T-cell (primary cell): ENCODE measurements around the gene EHF. TPM values are rescaled to one million over a fixed set of nuclear protein-coding genes. Genes with fewer than 3 reads are reported as not detected.

Source experiments
- ATAC-seq, 4 experiments: fragments of 200-7000 bp in 3 of 4; fragments of 150-1000 bp in 1 of 4; cut with Tn5 transposase; replicated peaks in 1 of 4; 1 replicate in 3 of 4; 2 replicates in 1 of 4; pipeline ENCODE4 v1.10.0; 2021; ENCODE audit warnings: moderate library complexity in 3 of 4, mild to moderate bottlenecking in 2 of 4, moderate number of reproducible peaks in 1 of 4
- CTCF ChIA-PET, 2 donors: fragments of 300-600 bp; sonication (Branson Sonifier 250); formaldehyde crosslinking; loops; one replicate each; lab custom pipeline; 2022; ENCODE audit warnings: antibody characterized with exemption in 2 of 2; lab: Charles Lee
- POLR2A ChIA-PET, 2 donors: fragments of 300-600 bp; sonication (Branson Sonifier 250); formaldehyde crosslinking; loops; one replicate each; lab custom pipeline; 2022; ENCODE audit warnings: antibody characterized with exemption in 2 of 2; lab: Charles Lee
- DNase-seq, 35 experiments: peaks; one replicate each; pipeline versions ENCODE4 v3.0.0 to v3.0.0-alpha.2; 2013 to 2023
- H3K27ac ChIP-seq: one replicate; pipeline ENCODE4 v1.5.1; 2013; ENCODE audit warnings: low read length
- H3K27me3 ChIP-seq, 2 experiments: replicated peaks in 1 of 2; 1 replicate in 1 of 2; 2 replicates in 1 of 2; pipeline versions ENCODE4 v1.6.1 to v1.7.0; 2013; ENCODE audit warnings: low read length in 1 of 2, mixed read lengths in 1 of 2; ENCODE audit not compliant: control insufficient read depth in 2 of 2, insufficient read depth in 2 of 2; ENCODE audit errors: extremely low read depth in 1 of 2
- H3K36me3 ChIP-seq, 2 donors: 1 replicate in 1 of 2; 2 replicates in 1 of 2; pipeline versions ENCODE4 v1.6.1 to v1.7.0; 2013; ENCODE audit warnings: low read length in 1 of 2; ENCODE audit not compliant: control insufficient read depth in 2 of 2, insufficient read depth in 1 of 2; ENCODE audit errors: extremely low read depth in 1 of 2
- H3K4me1 ChIP-seq, 2 experiments: 1 replicate in 1 of 2; 2 replicates in 1 of 2; pipeline versions ENCODE4 v1.6.1 to v1.7.0; 2013; ENCODE audit warnings: low read length in 2 of 2, mixed read lengths in 1 of 2; ENCODE audit not compliant: insufficient read depth in 2 of 2, control insufficient read depth in 1 of 2; ENCODE audit errors: extremely low read depth in 1 of 2
- H3K4me3 ChIP-seq, 2 donors: 1 replicate in 1 of 2; 2 replicates in 1 of 2; pipeline versions ENCODE4 v1.5.1 to v1.7.0; 2013; ENCODE audit warnings: mild to moderate bottlenecking in 2 of 2, low read length in 1 of 2, moderate library complexity in 1 of 2; ENCODE audit not compliant: control insufficient read depth in 1 of 2; ENCODE audit errors: extremely low read depth in 1 of 2
- H3K9me3 ChIP-seq: 2 replicates; pipeline ENCODE4 v1.7.0; 2013
- H3K27ac Mint-ChIP-seq, 2 donors: one replicate each; pipeline ENCODE4 v1.8.0; 2020 to 2021; ENCODE audit warnings: mild to moderate bottlenecking in 2 of 2, mixed read lengths in 2 of 2
- H3K27me3 Mint-ChIP-seq, 2 donors: one replicate each; pipeline ENCODE4 v1.8.0; 2021 to 2022; ENCODE audit warnings: mixed read lengths in 2 of 2
- H3K36me3 Mint-ChIP-seq: one replicate; pipeline ENCODE4 v1.8.0; 2021; ENCODE audit warnings: mixed read lengths
- H3K4me1 Mint-ChIP-seq, 3 donors: one replicate each; pipeline ENCODE4 v1.8.0; 2020 to 2022; ENCODE audit warnings: mixed read lengths in 3 of 3, mild to moderate bottlenecking in 1 of 3
- H3K4me3 Mint-ChIP-seq, 3 donors: one replicate each; pipeline ENCODE4 v1.8.0; 2020 to 2022; ENCODE audit warnings: mild to moderate bottlenecking in 3 of 3, mixed read lengths in 3 of 3, moderate library complexity in 3 of 3
- H3K9me3 Mint-ChIP-seq, 3 donors: one replicate each; pipeline ENCODE4 v1.8.0; 2020 to 2022; ENCODE audit warnings: mixed read lengths in 3 of 3
- WGBS: methylation state at CpG from one replicate; pipeline ENCODE4 v1.1.5; 2013; ENCODE audit warnings: missing lambda C conversion rate; ENCODE audit not compliant: insufficient coverage; 5-methylcytosine and 5-hydroxymethylcytosine counted together
- total RNA-seq, 35 experiments: library from RNA in 6 of 35; stranded (reverse) in 6 of 35; fragments of 120-200 nt in 1 of 35; gene quantifications; one replicate each; pipeline versions ENCODE4 v1.2.1 to v1.2.4 and lab custom pipeline; 2013 to 2026

Gene EHF
- total RNA-seq: under 1 TPM in 3 of 5 donors, not detected in 2; 0.30 to 0.47 (median 0.43) TPM
- total RNA-seq (2013): 0.09 TPM
- total RNA-seq (lab: John Stamatoyannopoulos, UW): 0 to 1.4 (median 0.30) reads per million in 29 experiments

DNA sequence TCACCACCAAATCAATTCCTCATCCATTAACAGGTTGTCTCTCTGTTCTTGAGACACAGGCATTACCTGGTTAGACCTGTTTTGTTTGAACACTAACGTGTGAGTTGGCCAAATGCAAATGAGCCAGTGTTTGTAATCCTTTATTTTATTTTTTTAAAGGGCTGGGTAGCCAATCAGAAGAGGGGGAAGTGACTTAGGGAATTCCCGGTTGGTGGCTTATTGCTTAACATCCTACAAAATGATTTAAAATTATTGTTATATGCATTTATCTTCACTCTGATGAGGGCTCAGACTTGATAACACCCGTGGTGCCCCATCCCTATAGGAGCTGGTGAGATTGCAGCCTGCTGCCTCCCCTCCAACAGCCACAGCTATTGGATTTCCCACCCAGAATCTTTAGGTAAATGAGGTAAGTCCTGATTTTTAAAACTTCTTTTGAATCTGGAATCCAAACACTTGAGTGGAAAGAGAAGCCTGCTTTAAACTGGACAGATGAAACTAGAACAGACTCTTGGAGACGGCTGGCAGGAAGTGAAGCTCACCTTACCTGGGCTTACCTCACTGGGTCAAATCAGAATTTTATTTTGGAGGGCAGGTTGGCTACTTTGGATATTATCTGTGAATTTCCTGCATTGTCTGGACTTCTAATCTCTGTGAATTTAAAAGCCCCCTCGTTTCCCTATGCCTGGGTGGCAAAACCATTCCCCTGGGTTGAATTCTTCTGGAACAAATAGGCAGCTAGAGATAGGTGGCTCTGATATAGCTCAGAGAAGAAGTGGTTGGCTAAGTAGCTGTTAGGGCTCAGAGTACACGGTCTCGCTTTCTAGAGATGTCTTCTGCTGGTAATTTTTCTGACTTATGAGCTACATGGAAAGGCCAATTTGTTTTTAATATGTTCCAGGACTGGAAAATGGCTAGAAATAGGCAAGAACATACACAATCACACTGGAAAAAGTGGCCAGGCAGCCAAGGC lies at the start of gene EHF:
Gene EHF (plus strand): TSS at position 274 of the 973 bp plus-strand sequence. CDS start 21,538 bp downstream, outside the sequence.
- H3K27me3 ChIP-seq: peaks cover 0 to 14% of the 10 kb centered on the region in 2 experiments
- Mint-ChIP-seq H3K27ac (no peak within 1 kb of the TSS), H3K9me3 (no peaks in the 10 kb centered on the region), H3K4me3 (no peak within 1 kb of the TSS), H3K27me3 (peaks cover 18 to 26% of the 10 kb centered on the region in 2 donors), H3K36me3 (no peaks in the 10 kb centered on the region), H3K4me1 (peaks cover 0 to 4% (median 0%) of the 10 kb centered on the region in 3 donors)
- ChIA-PET POLR2A (no interaction called here), CTCF (no interaction called here)
- H3K4me1 ChIP-seq: peaks cover 0 to 9% of the 10 kb centered on the region in 2 experiments
- no peak within 1 kb of the TSS for H3K4me3 ChIP-seq
- ATAC-seq: no peak
- H3K27ac ChIP-seq: no peak within 1 kb of the TSS
- DNase-seq: no peak
- 79% methylated on average over 2 of the region's 7 CpGs for WGBS
- H3K36me3 ChIP-seq: no peaks in the 10 kb centered on the region
- H3K9me3 ChIP-seq: no peaks in the 10 kb centered on the region

DNA sequence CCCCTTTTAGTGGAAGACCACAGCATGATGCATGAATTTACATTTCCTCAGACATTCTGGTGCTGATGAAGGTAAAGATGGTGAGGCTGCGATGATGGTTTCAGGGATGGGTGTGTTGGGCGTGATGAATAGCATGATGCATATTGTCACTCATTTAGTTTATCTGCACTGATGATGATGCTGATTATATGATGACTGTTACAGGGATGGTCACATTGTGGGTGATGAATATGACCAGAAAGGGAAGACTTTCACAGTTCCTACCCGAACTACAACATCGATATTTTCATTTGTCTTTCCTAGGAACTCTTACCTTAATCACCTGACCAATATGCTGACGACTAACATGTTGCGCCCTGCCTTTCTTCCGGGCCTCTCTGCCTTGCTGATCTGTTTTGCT lies 47.4 kb upstream of the EHF start:
- no peaks in the 10 kb centered on the region for H3K36me3 Mint-ChIP-seq
- ChIA-PET POLR2A (no interaction called here), CTCF (no interaction called here)
- H3K27ac ChIP-seq: no peak overlapping the region
- no peaks in the 10 kb centered on the region for H3K9me3 ChIP-seq
- peaks cover 40 to 48% of the 10 kb centered on the region in 2 donors for H3K27me3 Mint-ChIP-seq
- 87% methylated on average over 5 of the region's 7 CpGs for WGBS
- ATAC-seq: no peak
- no peaks in the 10 kb centered on the region for H3K4me1 Mint-ChIP-seq
- H3K4me3 Mint-ChIP-seq: no peak overlapping the region
- no peak overlapping the region for H3K27ac Mint-ChIP-seq
- DNase-seq: no peak
- H3K4me3 ChIP-seq: no peak overlapping the region
- H3K36me3 ChIP-seq: no peaks in the 10 kb centered on the region
- H3K27me3 ChIP-seq: peaks cover 0 to 13% of the 10 kb centered on the region in 2 experiments
- no peaks in the 10 kb centered on the region for H3K9me3 Mint-ChIP-seq
- H3K4me1 ChIP-seq: no peaks in the 10 kb centered on the region

DNA sequence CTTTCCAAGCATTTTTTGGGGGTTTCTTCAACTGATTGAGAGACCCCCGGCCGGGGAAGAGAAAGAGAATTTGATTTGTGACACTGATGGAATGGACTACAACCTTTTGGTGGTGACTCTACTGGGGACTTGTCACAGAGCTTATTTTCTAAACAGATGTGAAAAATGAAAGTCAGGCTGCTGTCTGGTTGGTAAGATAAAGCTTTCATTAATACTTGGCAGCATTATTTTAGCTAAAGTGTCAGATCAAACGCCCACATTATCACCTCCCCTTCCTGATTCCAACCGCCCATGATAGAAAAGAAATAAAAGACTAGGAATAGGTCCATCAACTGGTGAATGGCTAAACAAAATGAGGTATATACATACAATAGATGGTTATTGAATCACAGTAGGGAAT lies 45.6 kb upstream of the EHF start:
- no peak for ATAC-seq
- ChIA-PET CTCF (no interaction called here), POLR2A (no interaction called here)
- Mint-ChIP-seq H3K27me3 (peaks cover 41 to 45% of the 10 kb centered on the region in 2 donors), H3K4me3 (no peak overlapping the region), H3K27ac (no peak overlapping the region), H3K36me3 (no peaks in the 10 kb centered on the region), H3K4me1 (no peaks in the 10 kb centered on the region), H3K9me3 (no peaks in the 10 kb centered on the region)
- no peak for DNase-seq
- Histone ChIP-seq H3K9me3 (no peaks in the 10 kb centered on the region), H3K36me3 (no peaks in the 10 kb centered on the region), H3K4me1 (no peaks in the 10 kb centered on the region), H3K27ac (no peak overlapping the region), H3K27me3 (peaks cover 0 to 12% of the 10 kb centered on the region in 2 experiments), H3K4me3 (no peak overlapping the region)
- no CpG with 5 or more reads among the region's 4 CpGs for WGBS

DNA sequence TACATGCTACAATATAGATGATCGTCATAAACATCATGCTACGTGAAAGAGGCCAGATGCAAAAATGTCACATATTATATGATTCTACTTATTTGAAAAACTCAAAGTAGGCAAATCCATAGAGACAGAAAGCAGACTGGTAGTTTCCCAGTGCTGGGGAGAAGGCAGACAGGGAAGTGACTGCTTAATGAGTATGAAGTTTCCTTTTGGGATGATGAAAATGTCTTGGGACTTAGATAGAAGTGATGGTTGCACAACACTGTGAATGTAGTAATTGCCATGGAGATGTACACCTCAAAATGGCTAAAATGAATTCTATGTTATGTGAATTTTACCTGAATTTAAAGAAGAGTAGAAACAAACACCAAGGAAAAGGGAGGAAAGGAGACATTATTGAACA lies 45.2 kb upstream of the EHF start:
- CTCF ChIA-PET: no interaction called here
- no peak for DNase-seq
- no CpG with 5 or more reads among the region's 2 CpGs for WGBS

DNA sequence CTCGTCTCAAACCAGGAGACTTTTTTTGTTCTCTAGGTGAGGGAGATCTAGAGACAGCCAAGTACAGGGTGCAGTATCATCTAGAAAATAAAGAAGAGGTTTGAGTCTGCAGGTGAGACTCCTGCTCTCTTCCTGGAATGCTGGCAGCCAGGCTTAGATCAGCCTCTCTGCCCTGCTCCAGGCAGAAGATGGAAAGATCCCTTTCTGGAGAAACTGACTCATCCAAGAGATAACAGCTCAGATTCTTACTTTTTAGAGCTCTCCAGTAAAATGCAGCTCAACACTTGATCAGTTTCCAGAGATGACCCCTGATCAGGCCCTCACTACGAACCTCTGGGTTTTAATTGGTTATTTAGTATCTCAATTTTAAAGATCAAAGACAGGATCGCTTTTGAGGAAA lies 44.6 kb upstream of the EHF start:
- H3K4me3 ChIP-seq: no peak overlapping the region
- CTCF ChIA-PET: no interaction called here
- no peaks in the 10 kb centered on the region for H3K36me3 Mint-ChIP-seq
- H3K27me3 ChIP-seq: peaks cover 0 to 6% of the 10 kb centered on the region in 2 experiments
- H3K4me1 ChIP-seq: no peaks in the 10 kb centered on the region
- H3K4me1 Mint-ChIP-seq: no peaks in the 10 kb centered on the region
- H3K36me3 ChIP-seq: no peaks in the 10 kb centered on the region
- WGBS: 80% methylated on average over 1 of the region's 3 CpGs
- H3K27ac ChIP-seq: no peak overlapping the region
- DNase-seq (no peak), ATAC-seq (no peak)
- H3K4me3 Mint-ChIP-seq: no peak overlapping the region
- H3K27ac Mint-ChIP-seq: no peak overlapping the region
- H3K27me3 Mint-ChIP-seq: peaks cover 44% of the 10 kb centered on the region in 2 donors
- POLR2A ChIA-PET: no interaction called here
- H3K9me3 ChIP-seq: no peaks in the 10 kb centered on the region
- H3K9me3 Mint-ChIP-seq: no peaks in the 10 kb centered on the region

More for the DNA sequence above, 45.2 kb upstream of the EHF start:
- H3K9me3 Mint-ChIP-seq: no peaks in the 10 kb centered on the region
- no peak for ATAC-seq
- H3K27ac ChIP-seq: no peak overlapping the region
- H3K4me1 ChIP-seq: no peaks in the 10 kb centered on the region
- H3K36me3 Mint-ChIP-seq: no peaks in the 10 kb centered on the region
- H3K27me3 Mint-ChIP-seq: peaks cover 40 to 44% of the 10 kb centered on the region in 2 donors
- POLR2A ChIA-PET: no interaction called here
- no peaks in the 10 kb centered on the region for H3K36me3 ChIP-seq
- no peaks in the 10 kb centered on the region for H3K9me3 ChIP-seq
- no peaks in the 10 kb centered on the region for H3K4me1 Mint-ChIP-seq
- no peak overlapping the region for H3K27ac Mint-ChIP-seq
- no peak overlapping the region for H3K4me3 Mint-ChIP-seq
- no peak overlapping the region for H3K4me3 ChIP-seq
- H3K27me3 ChIP-seq: peaks cover 0 to 10% of the 10 kb centered on the region in 2 experiments

DNA sequence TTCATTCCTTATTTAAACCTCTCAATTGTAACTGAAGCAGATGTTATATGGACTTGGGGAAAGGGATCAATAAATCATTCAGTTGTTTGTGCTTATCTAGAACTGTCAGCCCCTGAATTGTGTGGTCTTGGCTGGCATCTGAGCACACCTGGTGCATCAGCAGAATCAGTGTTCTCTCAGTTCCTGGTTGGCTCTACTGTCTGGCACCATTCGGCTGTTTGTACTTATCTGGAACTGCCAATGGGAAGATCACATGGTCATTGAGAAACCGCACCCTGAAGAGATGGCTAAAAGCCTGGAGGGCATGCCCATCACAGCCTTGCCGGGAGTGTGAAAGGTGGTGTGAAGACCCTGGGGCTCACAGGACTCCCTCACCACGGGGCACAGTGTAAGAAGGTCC lies 37.1 kb upstream of the EHF start:
- ATAC-seq: no peak
- ChIA-PET POLR2A (no interaction called here), CTCF (no interaction called here)
- Mint-ChIP-seq H3K27me3 (peaks cover 30 to 35% of the 10 kb centered on the region in 2 donors), H3K36me3 (no peaks in the 10 kb centered on the region), H3K4me1 (peaks cover 0 to 8% (median 4%) of the 10 kb centered on the region in 3 donors), H3K27ac (no peak overlapping the region), H3K9me3 (no peaks in the 10 kb centered on the region), H3K4me3 (no peak overlapping the region)
- H3K4me3 ChIP-seq: no peak overlapping the region
- no peaks in the 10 kb centered on the region for H3K9me3 ChIP-seq
- no peak for DNase-seq
- H3K4me1 ChIP-seq: no peaks in the 10 kb centered on the region
- peaks cover 7% of the 10 kb centered on the region in 2 experiments for H3K27me3 ChIP-seq
- no peak overlapping the region for H3K27ac ChIP-seq
- 83% methylated on average over 3 of the region's 4 CpGs for WGBS
- H3K36me3 ChIP-seq: no peaks in the 10 kb centered on the region
